Measurements from ENCODE around the gene KCNN3. TPM values are rescaled to one million over a fixed set of nuclear protein-coding genes. Genes with fewer than 3 reads are reported as not detected.

Gene KCNN3
- total and polyA plus RNA-seq, 2 of the 8 experiments (the other 6 are each of a cell fraction or from before 2014, with no cell fraction given) = 2.8 to 3.7 TPM

GRCh38 chr1:154808909-154809262 lies 61.2 kb downstream of the KCNN3 start:
- Histone ChIP-seq H3K23ac (ENCODE audit: insufficient read length) (no peak overlapping the region), H2BK20ac (ENCODE audit: low read length) (no peak overlapping the region), H3K9ac (replicated peaks in 1 of 4; ENCODE audit: extremely low read depth in 1 of 4, low read depth in 3 of 4, low read length in 3 of 4) (no peak overlapping the region), H2AFZ (ENCODE audit: low read length) (no peak overlapping the region), H2BK15ac (ENCODE audit: low read length) (peak overlapping the region; percentile 98), H3K36me3 (ENCODE audit: control insufficient read depth in 2 of 4, insufficient read depth in 4 of 4, low read length in 3 of 4) (no peaks in the 10 kb centered on the region), H4K91ac (replicated peaks; ENCODE audit: insufficient read length, low read length) (no peak overlapping the region), H4K8ac (ENCODE audit: extremely low read depth, insufficient read depth, low read length) (no peak overlapping the region), H3K9me3 (ENCODE audit: insufficient read depth in 2 of 2, low read depth in 1 of 2, low read length in 1 of 2) (no peaks in the 10 kb centered on the region), H4K20me1 (replicated peaks in 1 of 2; ENCODE audit: control insufficient read depth in 1 of 2, insufficient read depth in 2 of 2, low read length in 2 of 2) (no peaks in the 10 kb centered on the region), H2BK12ac (ENCODE audit: low read depth, low read length) (peak overlapping the region; percentile 71; the same call in 1 of the 2 replicates), H4K5ac (ENCODE audit: insufficient read length, low read depth, low read length) (no peak overlapping the region), H3K79me2 (ENCODE audit: control insufficient read depth in 1 of 2, insufficient read depth in 2 of 2, low read length in 2 of 2) (no peaks in the 10 kb centered on the region), H3K27me3 (replicated peaks in 1 of 4; ENCODE audit: control insufficient read depth in 3 of 4, extremely low read depth in 1 of 4, insufficient read depth in 3 of 4, low read length in 3 of 4) (0 out of 7 replicates have a peak, but pooled peaks cover 0 to 2% (median 0%) of the 10 kb centered on the region in 4 experiments), H3K18ac (ENCODE audit: extremely low read depth, low read length) (no peak overlapping the region), H3K23me2 (ENCODE audit: low read depth, low read length) (no peaks in the 10 kb centered on the region), H2AK5ac (ENCODE audit: low read depth, low read length) (peak overlapping the region; percentile 92; the same call in 1 of the 2 replicates), H3K4me3 (ENCODE audit: extremely low read depth in 1 of 4, insufficient read depth in 2 of 4, low read depth in 3 of 4, low read length in 4 of 4) (no peak overlapping the region), H3K4me1 (replicated peaks in 1 of 4; ENCODE audit: control insufficient read depth in 3 of 4, insufficient read depth in 4 of 4, low read length in 3 of 4) (peaks cover 0 to 19% (median 13%) of the 10 kb centered on the region in 4 experiments; a peak in 5 of 7 replicates), H3K14ac (ENCODE audit: insufficient read length) (no peak overlapping the region), H3K4ac (replicated peaks; ENCODE audit: insufficient read length, low read depth, low read length) (no peak overlapping the region), H2BK5ac (ENCODE audit: low read depth, low read length) (peak overlapping the region; percentile 62; the same call in 1 of the 2 replicates), H3K56ac (replicated peaks; ENCODE audit: insufficient read length, low read depth, low read length) (no peak overlapping the region), H3K27ac (ENCODE audit: low read depth, low read length) (no peak overlapping the region), H2BK120ac (replicated peaks; ENCODE audit: low read depth, low read length) (no peak overlapping the region), H3K4me2 (ENCODE audit: insufficient read depth in 1 of 2, low read depth in 2 of 2, low read length in 2 of 2) (no peak overlapping the region), H3K79me1 (ENCODE audit: low read depth, low read length) (no peaks in the 10 kb centered on the region)
- 85% methylated on average over 17 of the region's 17 CpGs; no CpG with 5 or more reads in 1 of the 2 experiments for WGBS, 2 experiments (ENCODE audit: extremely low coverage in 1 of 2, insufficient coverage in 1 of 2, insufficient read length in 1 of 2, insufficient replicate concordance in 2 of 2, low coverage in 1 of 2, low lambda C conversion rate in 2 of 2, missing lambda C conversion rate in 1 of 2)
- CTCF ChIA-PET (ENCODE audit: partially characterized antibody) = interaction anchor here (0.6 to 4.0 kb wide), 13 partner anchors 8 to 467 kb away, joined by 3 to 22 read pairs (median 5); no protein-coding TSS in a partner anchor
- FAIRE-seq (no peak), DNase-seq (ENCODE audit: low read depth in 1 of 2, low spot score in 2 of 2) (no peak)
- POLR2A ChIA-PET (ENCODE audit: partially characterized antibody) = interaction anchor here (2.1 kb wide), 1 partner anchor 17 kb away, joined by 5 read pairs; no protein-coding TSS in a partner anchor
- TF ChIP-seq, protein P1, sequence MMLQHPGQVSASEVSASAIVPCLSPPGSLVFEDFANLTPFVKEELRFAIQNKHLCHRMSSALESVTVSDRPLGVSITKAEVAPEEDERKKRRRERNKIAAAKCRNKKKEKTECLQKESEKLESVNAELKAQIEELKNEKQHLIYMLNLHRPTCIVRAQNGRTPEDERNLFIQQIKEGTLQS (IDR thresholded peaks at IDR 0.05; ENCODE audit: insufficient read depth, low read depth, low read length) = no peak
- TF ChIP-seq CBX8 (IDR thresholded peaks at IDR 0.05; ENCODE audit: borderline replicate concordance, low read depth, low read length) (no peak), RXRA (IDR thresholded peaks at IDR 0.05; ENCODE audit: insufficient read depth, low read depth, low read length) (no peak), SP2 (IDR thresholded peaks at IDR 0.05; ENCODE audit: low read length) (no peak), GTF2F1 (IDR thresholded peaks at IDR 0.05; ENCODE audit: borderline replicate concordance, low read depth, low read length) (no peak), MAFK (IDR thresholded peaks at IDR 0.05; ENCODE audit: low read depth, low read length) (no peak)
